ENCODE results near the gene MRPL44. TPM values are rescaled to one million over a fixed set of nuclear protein-coding genes. Genes with fewer than 3 reads are reported as not detected.

MRPL44 gene
- total and polyA plus RNA-seq, 2 of the 13 experiments (the other 11 are each of a cell fraction or from before 2014, with no cell fraction given) = 38.4 to 78.0 TPM

- no peak for TF ChIP-seq PREB (CRISPR knock-in tag; IDR thresholded peaks at IDR 0.05)
- TF ChIP-seq ZNF580 (CRISPR knock-in tag; IDR thresholded peaks at IDR 0.05; ENCODE audit: borderline replicate concordance, low read depth) = peak; percentile 96
- peak; percentile 76 for TF ChIP-seq NCOA2 (CRISPR knock-in tag; IDR thresholded peaks at IDR 0.05)
- peak; percentile 95; the same call in 1 of the 2 replicates for TF ChIP-seq WIZ (CRISPR knock-in tag; IDR thresholded peaks at IDR 0.05)
- peak; percentile 100 for TF ChIP-seq POGK (CRISPR knock-in tag; conservative IDR thresholded peaks at IDR 0.05)
- TF ChIP-seq NR2C2 (CRISPR knock-in tag; IDR thresholded peaks at IDR 0.05; ENCODE audit: borderline replicate concordance) = peak; percentile 29; the same call in 1 of the 2 replicates
- TF ChIP-seq, protein P1, sequence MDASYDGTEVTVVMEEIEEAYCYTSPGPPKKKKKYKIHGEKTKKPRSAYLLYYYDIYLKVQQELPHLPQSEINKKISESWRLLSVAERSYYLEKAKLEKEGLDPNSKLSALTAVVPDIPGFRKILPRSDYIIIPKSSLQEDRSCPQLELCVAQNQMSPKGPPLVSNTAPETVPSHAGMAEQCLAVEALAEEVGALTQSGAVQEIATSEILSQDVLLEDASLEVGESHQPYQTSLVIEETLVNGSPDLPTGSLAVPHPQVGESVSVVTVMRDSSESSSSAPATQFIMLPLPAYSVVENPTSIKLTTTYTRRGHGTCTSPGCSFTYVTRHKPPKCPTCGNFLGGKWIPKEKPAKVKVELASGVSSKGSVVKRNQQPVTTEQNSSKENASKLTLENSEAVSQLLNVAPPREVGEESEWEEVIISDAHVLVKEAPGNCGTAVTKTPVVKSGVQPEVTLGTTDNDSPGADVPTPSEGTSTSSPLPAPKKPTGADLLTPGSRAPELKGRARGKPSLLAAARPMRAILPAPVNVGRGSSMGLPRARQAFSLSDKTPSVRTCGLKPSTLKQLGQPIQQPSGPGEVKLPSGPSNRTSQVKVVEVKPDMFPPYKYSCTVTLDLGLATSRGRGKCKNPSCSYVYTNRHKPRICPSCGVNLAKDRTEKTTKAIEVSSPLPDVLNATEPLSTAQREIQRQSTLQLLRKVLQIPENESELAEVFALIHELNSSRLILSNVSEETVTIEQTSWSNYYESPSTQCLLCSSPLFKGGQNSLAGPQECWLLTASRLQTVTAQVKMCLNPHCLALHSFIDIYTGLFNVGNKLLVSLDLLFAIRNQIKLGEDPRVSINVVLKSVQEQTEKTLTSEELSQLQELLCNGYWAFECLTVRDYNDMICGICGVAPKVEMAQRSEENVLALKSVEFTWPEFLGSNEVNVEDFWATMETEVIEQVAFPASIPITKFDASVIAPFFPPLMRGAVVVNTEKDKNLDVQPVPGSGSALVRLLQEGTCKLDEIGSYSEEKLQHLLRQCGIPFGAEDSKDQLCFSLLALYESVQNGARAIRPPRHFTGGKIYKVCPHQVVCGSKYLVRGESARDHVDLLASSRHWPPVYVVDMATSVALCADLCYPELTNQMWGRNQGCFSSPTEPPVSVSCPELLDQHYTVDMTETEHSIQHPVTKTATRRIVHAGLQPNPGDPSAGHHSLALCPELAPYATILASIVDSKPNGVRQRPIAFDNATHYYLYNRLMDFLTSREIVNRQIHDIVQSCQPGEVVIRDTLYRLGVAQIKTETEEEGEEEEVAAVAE (CRISPR knock-in tag; IDR thresholded peaks at IDR 0.05; ENCODE audit: borderline replicate concordance) = peak; percentile 69; the same call in 1 of the 2 replicates
- peak; percentile 77; the same call in 1 of the 2 replicates for TF ChIP-seq MXD4 (CRISPR knock-in tag; IDR thresholded peaks at IDR 0.05)
- TF ChIP-seq ISL2 (CRISPR knock-in tag; IDR thresholded peaks at IDR 0.05) = peak; percentile 89
- TF ChIP-seq RFXAP (CRISPR knock-in tag; IDR thresholded peaks at IDR 0.05; ENCODE audit: borderline replicate concordance) = peak; percentile 92
- TF ChIP-seq ZNF615 (CRISPR knock-in tag; IDR thresholded peaks at IDR 0.05; ENCODE audit: borderline replicate concordance) = no peak
- peak; percentile 79; the same call in 1 of the 2 replicates for TF ChIP-seq ZSCAN30 (CRISPR knock-in tag; IDR thresholded peaks at IDR 0.05)
- peak; percentile 99 for TF ChIP-seq SPEN (CRISPR knock-in tag; IDR thresholded peaks at IDR 0.05; ENCODE audit: low read depth)
- no peak for TF ChIP-seq ZNF18 (CRISPR knock-in tag; IDR thresholded peaks at IDR 0.05; ENCODE audit: insufficient replicate concordance)
- TF ChIP-seq HIC2 (CRISPR knock-in tag; IDR thresholded peaks at IDR 0.05; ENCODE audit: low read depth) = no peak
- TF ChIP-seq IRF2 (CRISPR knock-in tag; IDR thresholded peaks at IDR 0.05) = peak; percentile 91; the same call in 1 of the 2 replicates
Observed at GRCh38 chr2:223944703-223945531, 12.3 kb upstream of the MRPL44 start, which contains the start of gene WDFY1 (continued).

All from HepG2 (cell line).